Stimulated activated CD4-positive, alpha-beta T cell treated with anti-CD3 and anti-CD28 coated beads, Interleukin-12 subunit alpha, Interleukin-12 subunit beta, amount 100 ng/mL, for 48 hours (primary cell): ENCODE data around the gene CHMP5.
"Not testable (repeated sequence)": the region's sequence is repeated elsewhere in the genome, so short reads cannot be mapped to it uniquely, and the experiment has no call there.

ENCODE experiments used
- DNase-seq, 3 donors: peaks; one replicate each; pipeline ENCODE4 v3.0.0-alpha.2; 2020; ENCODE audit warnings: low read depth in 2 of 3, low spot score in 1 of 3

The CHMP5 gene

DNA sequence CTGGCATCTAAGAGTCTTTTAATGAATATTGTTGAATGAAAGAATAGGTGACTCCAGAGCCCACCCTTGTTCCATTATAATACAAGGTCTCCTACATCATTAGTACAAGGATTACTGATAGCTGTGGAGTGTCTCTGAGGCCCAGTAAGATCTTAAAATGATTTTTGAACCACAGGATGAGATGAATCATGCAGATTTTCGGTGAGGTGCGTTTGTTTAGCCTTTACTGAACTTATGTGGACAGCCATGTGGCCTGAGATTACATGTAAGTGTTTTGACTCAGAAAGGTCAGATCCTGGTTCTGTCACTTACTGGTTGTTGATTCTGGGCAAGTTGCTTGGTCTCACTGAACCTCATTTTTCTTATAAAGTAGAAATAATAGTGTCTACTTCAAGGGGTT lies 47.1 kb downstream of the CHMP5 start:
- no peak for DNase-seq

DNA sequence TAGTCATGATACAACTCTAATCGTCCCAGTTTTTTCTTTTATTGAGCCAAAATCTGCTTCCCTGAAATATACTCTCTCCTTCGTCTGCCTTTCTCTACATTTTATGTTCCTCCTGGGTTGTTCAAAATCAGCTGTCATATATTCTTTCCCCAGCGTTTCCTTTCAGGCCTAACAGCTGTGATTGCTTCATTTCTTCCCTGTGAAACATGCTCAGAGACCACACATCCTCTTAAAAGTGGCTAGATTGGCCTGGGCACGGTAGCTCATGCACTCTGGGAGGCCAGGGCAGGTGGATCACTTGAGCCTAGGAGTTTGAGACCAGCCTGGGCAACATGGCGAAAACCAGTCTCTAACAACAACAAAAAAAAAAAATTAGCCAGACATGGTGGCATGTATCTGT lies 50.5 kb downstream of the CHMP5 start:
- DNase-seq: no peak

DNA sequence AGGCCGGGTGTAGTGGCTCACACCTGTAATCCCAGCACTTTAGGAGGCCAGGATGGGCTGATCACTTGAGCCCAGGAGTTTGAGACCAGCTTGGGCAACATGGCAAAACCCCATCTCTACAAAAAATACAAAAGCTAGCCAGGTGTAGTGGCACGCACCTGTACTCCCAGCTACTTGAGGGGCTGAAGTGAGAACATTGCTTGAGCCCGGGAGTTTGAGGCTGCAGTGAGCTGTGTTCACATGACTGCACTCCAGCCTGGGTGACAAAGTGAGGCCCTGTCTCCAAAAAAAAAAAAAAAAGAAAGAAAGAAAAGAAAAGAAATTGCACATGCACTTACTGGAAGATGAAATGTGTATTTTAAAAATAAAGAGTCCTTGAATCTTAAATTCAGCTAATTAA lies 52.3 kb downstream of the CHMP5 start:
- not testable (repeated sequence) for DNase-seq

DNA sequence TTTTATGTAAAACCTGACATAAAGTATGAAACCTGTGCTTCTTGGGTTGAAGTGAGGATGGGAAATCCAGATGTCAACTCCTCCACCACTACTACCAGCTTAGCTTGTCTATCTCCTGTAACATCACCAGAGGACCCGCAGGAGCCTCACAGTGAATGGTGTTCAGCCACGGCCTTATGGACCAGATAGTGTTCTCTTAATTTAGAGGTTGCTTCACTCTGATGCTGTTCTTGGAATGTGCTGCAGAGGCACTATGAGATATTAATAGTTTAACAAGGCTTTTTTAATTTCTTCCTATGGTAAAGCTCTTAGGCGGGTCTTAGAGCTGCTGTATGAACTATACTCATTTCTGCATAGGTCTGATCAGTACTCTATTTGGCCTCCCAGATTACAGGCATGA lies 53.4 kb downstream of the CHMP5 start:
- no peak for DNase-seq

DNA sequence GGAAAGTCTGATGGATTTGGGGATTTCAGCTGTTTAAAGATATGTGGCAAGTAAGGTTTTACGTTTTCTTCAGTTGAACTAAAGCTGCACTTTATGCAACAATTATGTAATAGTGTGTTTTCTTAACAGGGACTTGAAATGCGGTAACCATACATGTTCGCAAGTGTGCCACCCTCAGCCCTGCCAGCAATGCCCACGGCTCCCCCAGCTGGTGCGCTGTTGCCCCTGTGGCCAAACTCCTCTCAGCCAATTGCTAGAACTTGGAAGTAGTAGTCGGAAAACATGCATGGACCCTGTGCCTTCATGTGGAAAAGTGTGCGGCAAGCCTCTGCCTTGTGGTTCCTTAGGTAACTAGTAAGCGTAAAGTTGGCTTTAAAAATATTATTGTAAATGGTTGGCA lies 53.9 kb downstream of the CHMP5 start:
- no peak for DNase-seq

DNA sequence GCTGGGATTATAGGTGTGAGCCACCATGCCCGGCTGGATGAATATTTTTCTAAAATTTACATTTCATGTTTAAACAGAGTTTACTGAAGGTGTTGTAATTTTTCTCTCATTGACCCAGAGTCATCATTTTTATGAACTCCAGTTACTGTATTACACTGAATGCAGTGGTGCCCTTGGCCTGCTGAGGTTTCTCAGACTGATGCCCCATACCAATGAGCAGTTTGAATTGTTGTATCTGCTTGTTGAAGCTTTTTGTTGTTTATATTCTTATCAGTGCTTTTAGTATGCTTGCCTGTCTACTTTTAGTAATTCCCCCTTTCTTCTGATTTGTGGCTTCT lies 55.4 kb downstream of the CHMP5 start:
- DNase-seq: no peak

DNA sequence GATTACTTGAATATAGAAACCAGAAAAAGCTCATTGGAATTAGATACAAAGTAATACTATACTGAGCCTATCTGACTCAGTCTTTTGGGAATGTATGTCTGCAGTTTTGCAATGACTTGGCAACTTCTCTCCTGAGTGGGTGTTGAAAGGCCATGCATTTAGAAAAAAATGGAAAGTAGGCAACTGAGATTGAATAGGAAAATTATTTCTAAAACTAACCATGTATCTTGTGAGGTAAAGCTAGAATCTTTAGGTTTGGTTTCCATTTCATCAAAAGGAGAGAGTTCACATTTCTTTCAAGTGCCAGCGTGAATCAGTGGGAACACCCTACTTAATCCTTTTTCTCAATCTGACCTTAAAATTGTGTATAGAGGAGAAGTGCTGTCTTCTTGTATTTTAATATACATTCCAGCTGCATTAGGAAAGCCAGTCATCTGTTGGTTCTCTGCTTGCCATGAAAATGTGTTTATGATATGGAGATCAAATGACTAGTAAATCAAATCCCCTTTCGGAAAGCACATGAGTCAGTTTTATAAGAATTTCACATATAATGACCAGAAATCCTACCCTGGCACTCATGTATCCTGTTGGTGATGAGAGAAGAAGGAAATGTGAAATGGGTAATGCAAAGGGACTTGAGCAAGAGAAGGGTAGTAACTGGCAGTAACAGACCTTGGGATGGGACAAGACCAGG lies 55.9 kb downstream of the CHMP5 start:
- no peak for DNase-seq

DNA sequence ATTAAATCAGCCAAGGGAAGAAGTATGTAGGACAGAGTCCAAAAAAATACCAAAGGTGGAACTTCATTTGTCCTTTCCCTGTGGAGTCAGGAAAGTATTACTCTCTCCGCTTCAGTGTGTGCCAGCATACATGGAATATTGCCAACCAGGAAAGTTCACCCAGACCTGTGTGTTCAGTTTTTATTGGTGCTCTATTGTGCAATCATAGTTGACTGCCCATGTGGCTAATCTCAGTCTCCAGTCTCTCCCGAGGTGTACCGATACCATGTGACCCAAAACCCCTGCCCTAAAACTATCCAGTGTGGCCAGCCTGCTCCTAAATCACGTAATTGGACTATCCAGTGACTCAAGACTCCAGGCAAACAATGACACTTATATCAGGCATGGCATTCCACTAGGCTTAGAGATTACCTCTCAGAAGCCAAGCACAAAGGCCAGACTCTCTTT lies 64.3 kb downstream of the CHMP5 start:
- DNase-seq: no peak

DNA sequence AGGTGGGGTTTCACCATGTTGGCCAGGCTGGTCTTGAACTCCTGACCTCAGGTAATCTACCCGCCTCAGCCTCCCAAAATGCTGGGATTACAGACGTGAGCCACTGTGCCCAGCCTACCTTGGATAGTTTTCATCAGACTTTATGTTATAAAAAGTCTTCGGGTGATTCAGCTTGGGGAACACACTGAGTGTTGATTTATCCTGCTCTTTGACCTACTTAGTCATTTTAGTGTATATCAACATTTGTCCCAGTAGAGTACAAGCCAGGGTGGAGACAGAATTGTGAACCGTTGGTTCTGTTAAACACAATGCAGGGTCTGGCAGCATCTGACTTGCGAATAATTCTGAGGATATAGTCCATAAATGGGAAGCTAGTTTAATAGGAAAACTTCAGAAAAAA lies 65.1 kb downstream of the CHMP5 start:
- no peak for DNase-seq

DNA sequence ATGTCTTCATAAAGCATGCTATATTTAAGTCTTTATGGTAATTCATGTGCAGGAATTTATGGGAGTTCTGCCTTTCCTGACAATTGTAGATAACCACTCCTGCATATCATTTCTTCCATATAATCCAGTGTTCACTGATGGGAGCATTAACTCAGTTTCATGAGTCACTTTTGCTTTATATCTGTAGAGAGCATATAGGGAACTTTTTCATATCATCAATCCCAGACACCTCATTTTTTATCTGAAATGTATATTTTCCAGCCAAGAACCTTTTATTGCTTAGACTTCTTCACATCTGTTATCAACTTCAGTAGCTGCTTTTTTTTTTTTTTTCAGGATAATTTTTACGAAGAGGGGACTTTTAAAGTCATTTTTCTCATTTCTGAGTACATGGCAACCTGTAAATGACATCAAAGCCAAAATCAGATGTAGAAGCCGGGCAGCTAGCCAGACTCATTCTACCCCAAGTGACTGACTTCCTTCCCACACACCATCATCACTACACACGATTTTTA lies 66.6 kb downstream of the CHMP5 start:
- DNase-seq: no peak
